NCI-H146 treated with DMSO at 0.1 percent for 48 hours (cell line): ENCODE measurements around the gene OSBPL2.

Source experiments
- DNase-seq: peaks from one replicate; lab custom pipeline; 2025; ENCODE audit not compliant: unreplicated experiment; lab: John Stamatoyannopoulos, UW

Gene OSBPL2

GRCh38 chr20:62321521-62321948 is 83.2 kb downstream of the OSBPL2 start:
- DNase-seq = no peak

- no peak for DNase-seq
These were observed 83.7 kb downstream of the OSBPL2 start for GRCh38 chr20:62321975-62322374.

- no peak for DNase-seq
These were observed 84.2 kb downstream of the OSBPL2 start for GRCh38 chr20:62322492-62323041.

- DNase-seq = no peak
These were observed 85.0 kb downstream of the OSBPL2 start for GRCh38 chr20:62323146-62323979.

- DNase-seq = no peak
These were observed 85.9 kb downstream of the OSBPL2 start for GRCh38 chr20:62323980-62324906.

- DNase-seq = no peak
These were observed 87.0 kb downstream of the OSBPL2 start for GRCh38 chr20:62325172-62325905.

- DNase-seq = no peak
These were observed 88.2 kb downstream of the OSBPL2 start for GRCh38 chr20:62326559-62326958.

GRCh38 chr20:62326959-62327725 is 88.8 kb downstream of the OSBPL2 start:
- no peak for DNase-seq

GRCh38 chr20:62327726-62328495 is 89.6 kb downstream of the OSBPL2 start:
- DNase-seq = no peak

- no peak for DNase-seq
These were observed 90.5 kb downstream of the OSBPL2 start for GRCh38 chr20:62328684-62329388.

GRCh38 chr20:62329389-62330377 is 91.4 kb downstream of the OSBPL2 start:
- DNase-seq = no peak

GRCh38 chr20:62330576-62331317 is 92.4 kb downstream of the OSBPL2 start:
- no peak for DNase-seq

- no peak for DNase-seq
These were observed 93.0 kb downstream of the OSBPL2 start for GRCh38 chr20:62331347-62331746.

- DNase-seq = no peak
These were observed 94.1 kb downstream of the OSBPL2 start for GRCh38 chr20:62332421-62332820.

- DNase-seq = no peak
These were observed 94.9 kb downstream of the OSBPL2 start for GRCh38 chr20:62332989-62333819.
